NCI-H146 treated with DMSO at 0.1 percent for 48 hours (cell line): ENCODE measurements around the gene LRBA.
"Not testable (repeated sequence)": the region's sequence is repeated elsewhere in the genome, so short reads cannot be mapped to it uniquely, and the experiment has no call there.

Experiments used
- DNase-seq: peaks from one replicate; lab custom pipeline; 2025; ENCODE audit not compliant: unreplicated experiment; lab: John Stamatoyannopoulos, UW

Gene LRBA

DNA sequence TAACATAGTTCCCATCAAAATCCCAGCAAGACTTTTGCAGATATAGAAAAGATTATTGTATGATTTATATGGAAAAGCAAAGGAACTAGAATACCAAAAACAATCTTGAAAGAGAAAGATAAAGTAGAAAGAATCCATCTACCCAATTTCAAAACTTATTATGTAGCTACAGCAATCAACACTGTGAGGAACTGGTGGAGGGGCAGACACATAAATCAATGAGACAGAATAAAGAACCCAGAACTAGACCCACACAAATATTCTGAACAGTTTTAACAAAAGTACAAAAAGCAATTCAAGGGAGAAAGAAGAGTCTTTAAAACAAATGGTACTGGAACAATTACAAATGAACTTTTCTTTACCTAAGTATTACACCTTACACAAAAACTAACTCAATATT, 67.0 kb downstream of the LRBA start:
- DNase-seq: no peak

GRCh38 chr4:150944660-150945059, 70.4 kb downstream of the LRBA start:
- DNase-seq: no peak

DNA sequence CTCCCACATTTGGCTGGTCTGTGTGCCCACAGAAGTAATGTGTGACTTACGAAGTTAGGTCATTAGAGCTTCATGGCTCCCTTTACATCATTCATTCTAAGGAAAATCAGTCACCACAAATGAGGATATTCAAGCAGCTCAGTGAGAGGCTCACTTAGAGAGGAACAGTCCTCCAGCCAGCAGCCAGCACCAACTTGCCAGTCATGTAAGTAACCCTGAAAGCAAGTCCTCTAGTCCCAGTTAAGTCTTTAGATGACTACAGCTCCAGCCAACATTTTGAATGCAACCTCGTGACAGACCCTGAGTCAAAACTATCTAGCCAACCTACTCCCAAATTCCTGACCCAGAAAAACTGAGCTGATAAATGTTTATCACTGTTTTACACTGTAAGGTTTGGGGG, 71.3 kb downstream of the LRBA start:
- DNase-seq: no peak

GRCh38 chr4:150943126-150943525, 72.0 kb downstream of the LRBA start:
- DNase-seq: no peak

DNA sequence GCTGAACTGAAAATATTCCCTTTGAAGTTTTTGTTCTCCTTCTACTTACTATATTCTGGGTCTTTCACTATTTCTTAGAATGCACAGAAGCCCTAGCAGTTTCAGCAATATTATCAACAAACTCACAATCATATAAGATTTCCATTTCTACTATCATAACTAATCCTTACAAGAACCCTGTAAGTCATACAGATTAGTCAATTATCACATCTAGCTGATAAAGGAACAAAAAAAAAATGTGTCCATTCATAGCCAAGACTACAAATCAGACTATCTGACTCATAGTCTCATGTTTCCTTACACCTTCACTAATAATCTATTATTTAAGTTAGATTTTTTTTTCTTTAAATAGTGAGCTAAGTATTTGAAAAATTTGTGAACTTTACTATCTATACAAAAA, 72.5 kb downstream of the LRBA start:
- no peak for DNase-seq

DNA sequence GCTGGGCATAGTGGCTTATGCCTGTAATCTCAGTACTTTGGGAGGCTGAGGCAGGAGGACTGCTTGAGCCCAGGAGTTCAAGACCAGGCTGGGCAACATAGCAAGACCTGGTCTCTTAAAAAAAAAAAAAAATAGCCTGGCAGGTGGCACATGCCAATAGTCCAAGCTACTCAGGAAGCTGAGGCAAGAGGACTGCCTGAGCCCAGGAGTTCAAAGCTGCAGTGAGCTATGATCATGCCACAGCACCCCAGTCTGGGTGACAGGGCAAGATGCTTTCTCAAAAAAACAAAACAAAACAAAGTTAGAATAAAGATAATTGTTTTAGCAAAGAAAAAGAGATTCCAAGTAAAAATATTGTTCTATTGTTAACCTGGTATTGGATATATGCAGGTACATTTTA, 75.0 kb downstream of the LRBA start:
- DNase-seq: no peak

- no peak for DNase-seq
These were observed 75.6 kb downstream of the LRBA start for GRCh38 chr4:150939530-150939929.

DNA sequence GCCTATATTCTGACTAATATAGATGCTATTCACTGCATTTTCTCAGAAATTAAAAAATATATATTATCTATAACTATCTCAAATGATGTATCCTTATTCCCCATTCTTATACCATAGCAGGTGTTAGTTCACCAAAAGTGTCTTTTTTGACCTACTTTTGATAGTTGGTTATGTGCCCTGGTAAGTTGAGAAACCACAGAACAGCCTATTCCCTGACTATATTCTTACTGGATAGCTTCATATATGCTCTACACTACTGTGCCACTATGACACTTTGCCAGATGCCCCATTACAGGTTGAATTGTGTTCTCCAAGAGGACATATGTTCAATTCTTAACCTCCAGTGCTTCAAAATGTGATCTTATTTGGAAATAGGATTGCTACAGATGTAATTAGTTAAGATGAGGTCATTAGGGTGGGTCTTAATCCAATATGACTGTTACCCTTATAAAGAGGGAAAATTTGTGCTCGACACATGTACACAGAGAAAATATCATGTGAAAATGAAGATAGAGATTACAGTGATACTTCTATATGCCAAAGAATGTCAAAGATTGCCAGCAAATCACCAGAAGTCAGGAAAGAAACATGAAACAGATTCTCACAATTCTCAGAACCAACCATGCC, 76.1 kb downstream of the LRBA start:
- DNase-seq: no peak

DNA sequence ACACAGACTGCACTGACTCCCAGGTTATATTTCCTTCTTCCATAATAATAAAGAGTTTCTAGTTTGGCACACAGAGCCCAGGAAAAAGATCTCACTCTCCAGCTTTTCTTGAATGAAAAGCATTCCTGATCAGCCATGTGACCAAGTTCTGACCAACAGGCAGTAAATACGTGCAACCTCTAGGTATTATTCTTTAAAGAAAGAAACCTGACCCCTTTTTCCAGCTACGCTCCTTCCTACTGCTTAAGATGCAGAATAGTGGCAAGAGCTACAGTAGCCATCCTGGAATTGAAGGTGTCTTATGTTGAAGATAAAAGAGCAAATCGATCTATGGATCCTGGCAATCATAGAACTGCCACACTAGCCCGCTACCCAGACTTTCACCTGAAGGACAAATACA, 76.7 kb downstream of the LRBA start:
- DNase-seq: no peak

DNA sequence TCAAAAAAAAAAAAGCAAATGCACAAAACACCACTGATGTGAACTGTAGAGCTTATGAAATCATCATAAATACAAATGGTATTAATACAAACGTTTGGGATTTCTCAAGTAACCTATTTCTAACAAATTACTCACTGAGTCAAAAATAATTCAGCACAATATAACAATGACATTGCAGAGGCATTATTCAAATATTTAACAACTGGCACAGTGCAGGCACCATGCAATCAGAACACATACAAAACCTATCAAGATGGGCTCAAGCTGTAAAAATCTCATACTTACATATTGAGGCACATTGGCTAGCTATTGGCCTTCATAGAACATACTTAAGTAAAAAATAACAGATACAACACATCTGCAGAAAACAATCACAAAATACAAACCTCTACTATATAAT, 81.1 kb downstream of the LRBA start:
- no peak for DNase-seq

DNA sequence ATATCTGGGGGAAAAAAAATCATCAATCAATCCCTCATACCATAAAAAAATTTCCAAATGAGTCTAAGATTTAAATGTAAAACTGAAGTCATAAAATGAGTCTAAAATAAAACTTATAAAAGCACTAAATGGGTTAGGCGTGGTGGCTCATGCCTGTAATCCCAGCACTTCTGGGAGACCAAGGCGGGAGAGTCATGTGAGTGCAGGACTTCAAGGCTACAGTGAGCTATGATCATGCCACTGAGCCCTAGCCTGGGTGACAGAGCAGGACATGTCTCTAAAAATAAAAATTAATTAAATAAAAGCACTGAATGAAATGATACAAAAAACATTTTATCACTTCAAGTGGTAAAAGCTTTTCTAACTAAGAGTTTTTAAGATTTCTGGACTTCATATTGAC, 83.3 kb downstream of the LRBA start:
- DNase-seq: no peak

DNA sequence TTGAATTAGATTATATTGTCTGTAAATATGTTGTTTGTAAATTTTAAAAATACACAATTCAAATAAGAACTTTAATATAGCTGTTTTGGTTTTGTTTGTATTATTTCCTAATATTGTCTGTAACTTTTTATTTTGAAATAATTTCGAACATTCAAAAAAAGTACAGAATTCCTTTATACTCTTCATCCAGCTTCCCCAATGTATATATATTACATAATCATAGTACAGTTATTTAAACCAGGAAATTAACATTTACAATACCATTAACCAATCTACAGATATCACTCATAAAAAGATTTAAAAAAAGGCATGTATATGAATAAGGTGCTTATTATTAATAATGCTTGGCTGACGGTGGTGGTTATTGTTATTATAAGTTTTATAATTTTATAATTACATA, 84.1 kb downstream of the LRBA start:
- DNase-seq: no peak

GRCh38 chr4:150923945-150924344, 91.1 kb downstream of the LRBA start:
- DNase-seq: no peak

DNA sequence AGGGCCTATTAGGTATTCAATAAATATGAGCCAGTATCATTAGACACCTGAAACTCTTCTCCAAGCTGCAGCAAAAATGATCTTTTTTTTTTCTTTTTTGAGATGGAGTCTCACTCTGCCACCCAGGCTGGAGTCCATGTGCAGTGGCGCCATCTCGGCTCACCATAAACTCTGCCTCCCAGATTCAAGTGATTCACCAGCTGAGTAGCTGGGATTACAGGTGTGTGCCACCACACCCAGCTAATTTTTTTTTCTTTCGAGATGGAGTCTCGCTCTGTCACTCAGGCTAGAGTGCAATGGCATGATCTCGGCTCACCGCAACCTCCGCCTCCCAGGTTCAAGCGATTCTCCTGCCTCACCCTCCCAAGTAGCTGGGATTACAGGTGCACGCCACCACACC, 93.6 kb downstream of the LRBA start:
- not testable (repeated sequence) for DNase-seq

- DNase-seq: not testable (repeated sequence)
These were observed 96.5 kb downstream of the LRBA start for GRCh38 chr4:150918562-150918961.

- no peak for DNase-seq
These were observed 103.8 kb downstream of the LRBA start for GRCh38 chr4:150911326-150911725.

DNA sequence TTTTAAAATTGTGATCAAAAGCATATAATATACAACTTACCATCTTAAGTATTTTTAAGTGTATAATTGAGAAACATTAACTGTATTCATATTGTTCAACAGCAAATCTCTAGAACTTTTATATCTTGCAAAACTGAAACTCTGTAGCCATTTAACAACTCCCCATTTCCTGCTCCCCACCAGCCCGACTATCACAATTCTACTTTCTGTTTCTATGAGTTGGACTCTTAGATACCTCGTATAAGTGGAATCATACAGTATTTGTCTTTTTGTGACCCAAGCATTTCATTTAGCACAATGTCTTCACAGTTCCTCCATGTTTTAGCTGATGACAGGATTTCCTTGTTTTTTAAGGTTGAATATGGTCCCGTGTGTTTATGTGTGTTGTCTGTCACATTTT, 106.0 kb downstream of the LRBA start:
- DNase-seq: no peak

GRCh38 chr4:150906987-150907633, 108.0 kb downstream of the LRBA start:
- no peak for DNase-seq

DNA sequence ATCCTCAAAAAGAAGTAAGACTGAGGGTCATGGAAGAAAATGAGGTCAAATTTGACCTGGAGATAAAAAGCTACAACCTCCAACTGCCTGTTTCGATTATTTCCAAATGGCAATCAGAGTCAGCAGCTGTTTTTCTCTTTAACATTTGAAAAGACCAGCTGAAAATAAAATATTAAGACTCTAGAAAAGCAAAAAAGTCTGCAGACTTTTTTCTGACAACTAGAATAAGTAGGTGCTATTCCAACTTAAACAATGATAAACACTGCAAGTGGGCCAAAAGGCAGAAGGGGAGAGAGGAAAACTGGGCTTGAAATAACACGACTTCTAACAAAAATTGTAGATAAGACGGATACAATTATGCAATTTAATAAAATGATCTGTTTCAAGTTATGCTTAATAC, 110.4 kb downstream of the LRBA start:
- DNase-seq: no peak

DNA sequence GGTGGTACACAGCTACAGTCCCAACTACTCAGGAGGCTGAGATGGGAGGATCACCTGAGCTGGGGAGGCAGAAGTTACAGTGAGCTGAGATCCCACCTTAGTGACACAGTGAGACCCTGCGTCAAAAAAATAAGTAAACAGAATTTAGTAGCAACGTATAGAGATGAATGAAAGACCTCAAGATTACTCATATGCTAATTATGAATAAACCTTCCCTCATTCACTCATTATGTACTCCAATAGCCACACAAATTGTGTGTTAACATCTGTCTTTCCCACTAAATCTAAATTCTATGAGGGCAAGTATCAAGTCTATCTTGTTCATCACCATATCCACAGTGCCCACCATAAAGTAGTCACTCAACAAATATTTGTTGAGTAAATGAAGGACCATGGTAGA, 111.5 kb downstream of the LRBA start:
- DNase-seq: no peak

- no peak for DNase-seq
These were observed 118.6 kb downstream of the LRBA start for GRCh38 chr4:150896497-150896896.

- no peak for DNase-seq
These were observed 124.8 kb downstream of the LRBA start for GRCh38 chr4:150890246-150890645.

DNA sequence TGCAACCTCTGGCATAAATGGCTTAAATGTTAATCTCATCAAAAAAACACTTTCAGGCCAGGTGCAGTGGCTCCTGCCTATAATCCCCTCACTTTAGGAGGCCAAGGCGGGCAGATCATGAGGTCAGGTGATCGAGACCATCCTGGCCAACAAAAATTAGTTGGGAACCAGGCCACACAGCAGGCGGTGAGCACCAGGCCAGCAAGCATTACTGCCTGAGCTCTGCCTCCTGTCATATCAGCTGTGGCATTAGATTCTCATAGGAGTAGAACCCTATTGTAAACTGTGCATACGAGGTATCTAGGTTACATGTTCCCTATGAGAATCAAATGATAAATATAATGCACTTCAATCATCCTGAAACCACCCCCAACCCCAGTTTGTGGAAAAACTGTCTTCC, 125.8 kb downstream of the LRBA start:
- DNase-seq: no peak
